Upper lobe of right lung (tissue), 1 donor: ENCODE data around the gene ABCG8. TPM values are rescaled to one million over a fixed set of nuclear protein-coding genes. Genes with fewer than 3 reads are reported as not detected.

Experiments used
- ATAC-seq: fragments of 200-7000 bp; cut with Tn5 transposase; one replicate; pipeline ENCODE4 v1.9.1; 2020; ENCODE audit warnings: mild to moderate bottlenecking, moderate library complexity
- DNase-seq: peaks from one replicate; pipeline ENCODE4 v3.0.0-alpha.2; 2020
- H3K27ac ChIP-seq: fragments of 200-600 bp; one replicate; pipeline ENCODE4 v1.8.0; 2022
- H3K27me3 ChIP-seq: fragments of 200-600 bp; one replicate; pipeline ENCODE4 v1.8.0; 2022; ENCODE audit warnings: mild to moderate bottlenecking
- H3K36me3 ChIP-seq: fragments of 200-600 bp; one replicate; pipeline ENCODE4 v1.8.0; 2022
- H3K4me1 ChIP-seq: fragments of 200-600 bp; one replicate; pipeline ENCODE4 v1.8.0; 2022
- H3K4me3 ChIP-seq: fragments of 200-600 bp; one replicate; pipeline ENCODE4 v1.8.0; 2022; ENCODE audit warnings: mild to moderate bottlenecking
- H3K9me3 ChIP-seq: fragments of 200-600 bp; one replicate; pipeline ENCODE4 v1.8.0; 2022
- CTCF ChIP-seq: fragments of 200-600 bp; IDR thresholded peaks from one replicate; pipeline ENCODE4 v1.8.0; 2022; ENCODE audit warnings: antibody characterized with exemption
- intact Hi-C: fragments of 100-400 bp; cut with DNase I; formaldehyde crosslinking; loops from one replicate; pipeline ENCODE4 v1.11.0; 2022
- total RNA-seq: library from RNA; stranded (reverse); fragmentation: NEBNext Ultra II Directional; extraction: Animal tissue kit (Norgen Biotek cat#: 25700); gene quantifications from one replicate; pipeline ENCODE4 v1.2.1, GENCODE V29; 2021
- donor health status: DM: no; HTN: yes; CAD: no; lungs with severe emphysema.

Gene ABCG8
- total RNA-seq, 1 donor from 2014 or later, result not detected

- TF ChIP-seq CTCF, result peak; percentile 97
- Histone ChIP-seq H3K27me3 (no peaks in the 10 kb centered on the region), H3K36me3 (no peaks in the 10 kb centered on the region), H3K4me1 (peaks cover 16% of the 10 kb centered on the region), H3K27ac (no peak overlapping the region), H3K9me3 (no peaks in the 10 kb centered on the region), H3K4me3 (no peak overlapping the region)
- intact Hi-C loops, result loop anchor here (5.0 kb wide), 1 partner anchor 414 kb away; no protein-coding TSS in a partner anchor
- DNase-seq, result no peak
- peak; percentile 89 for ATAC-seq
These were observed 39.2 kb downstream of the ABCG8 start for GRCh38 chr2:43877782-43878464.

- peaks cover 16% of the 10 kb centered on the region for H3K4me1 ChIP-seq
- no peaks in the 10 kb centered on the region for H3K36me3 ChIP-seq
- no peak for TF ChIP-seq CTCF
- intact Hi-C loops, result loop anchor here (5.0 kb wide), 1 partner anchor 413 kb away; no protein-coding TSS in a partner anchor
- no peaks in the 10 kb centered on the region for H3K9me3 ChIP-seq
- no peaks in the 10 kb centered on the region for H3K27me3 ChIP-seq
- no peak for ATAC-seq
- DNase-seq, result no peak
- no peak overlapping the region for H3K4me3 ChIP-seq
- H3K27ac ChIP-seq, result no peak overlapping the region
These were observed 40.5 kb downstream of the ABCG8 start for GRCh38 chr2:43879261-43879660.

GRCh38 chr2:43880471-43880870 is 41.7 kb downstream of the ABCG8 start:
- Histone ChIP-seq H3K36me3 (no peaks in the 10 kb centered on the region), H3K9me3 (no peaks in the 10 kb centered on the region), H3K27ac (no peak overlapping the region), H3K4me1 (peaks cover 16% of the 10 kb centered on the region), H3K27me3 (no peaks in the 10 kb centered on the region), H3K4me3 (no peak overlapping the region)
- no peak for DNase-seq
- ATAC-seq, result no peak
- intact Hi-C loops, result no loop called here
- TF ChIP-seq CTCF, result no peak

GRCh38 chr2:43880952-43881351 is 42.2 kb downstream of the ABCG8 start:
- intact Hi-C loops, result no loop called here
- no peak overlapping the region for H3K27ac ChIP-seq
- ATAC-seq, result no peak
- H3K4me3 ChIP-seq, result no peak overlapping the region
- no peak for DNase-seq
- TF ChIP-seq CTCF, result no peak
- H3K36me3 ChIP-seq, result no peaks in the 10 kb centered on the region
- no peaks in the 10 kb centered on the region for H3K27me3 ChIP-seq
- peaks cover 16% of the 10 kb centered on the region for H3K4me1 ChIP-seq
- no peaks in the 10 kb centered on the region for H3K9me3 ChIP-seq

GRCh38 chr2:43882312-43882711 is 43.5 kb downstream of the ABCG8 start:
- intact Hi-C loops, result no loop called here
- Histone ChIP-seq H3K4me1 (peaks cover 16% of the 10 kb centered on the region), H3K4me3 (no peak overlapping the region), H3K27ac (no peak overlapping the region), H3K9me3 (no peaks in the 10 kb centered on the region), H3K36me3 (peaks cover 2% of the 10 kb centered on the region), H3K27me3 (no peaks in the 10 kb centered on the region)
- DNase-seq (no peak), ATAC-seq (no peak)
- no peak for TF ChIP-seq CTCF
